Activated T-cell treated with anti-CD3 and anti-CD28 coated beads, Interleukin-2, amount 50 U/mL, for 24 hours (primary cell): ENCODE data around the gene CATSPERE.

ENCODE experiments used
- DNase-seq: peaks from one replicate; pipeline ENCODE4 v3.0.0-alpha.2; 2020
- H3K27ac Mint-ChIP-seq: 2 replicates; pipeline ENCODE4 v1.8.0; 2020; ENCODE audit warnings: mild to moderate bottlenecking, mixed read lengths
- H3K27me3 Mint-ChIP-seq: 2 replicates; pipeline ENCODE4 v1.8.0; 2020; ENCODE audit warnings: mixed read lengths
- H3K36me3 Mint-ChIP-seq: 2 replicates; pipeline ENCODE4 v1.8.0; 2020; ENCODE audit warnings: low read depth, mixed read lengths
- H3K4me1 Mint-ChIP-seq: 2 replicates; pipeline ENCODE4 v1.8.0; 2020; ENCODE audit warnings: low read depth, mixed read lengths
- H3K4me3 Mint-ChIP-seq: 2 replicates; pipeline ENCODE4 v1.8.0; 2020; ENCODE audit warnings: mild to moderate bottlenecking, moderate library complexity, mixed read lengths
- H3K9me3 Mint-ChIP-seq: 2 replicates; pipeline ENCODE4 v1.8.0; 2020; ENCODE audit warnings: mixed read lengths

CATSPERE gene

GRCh38 chr1:244614113-244614836 lies 153.2 kb downstream of the CATSPERE start:
- no peak overlapping the region for H3K4me3 Mint-ChIP-seq
- no peaks in the 10 kb centered on the region for H3K4me1 Mint-ChIP-seq
- H3K27ac Mint-ChIP-seq = no peak overlapping the region
- no peaks in the 10 kb centered on the region for H3K9me3 Mint-ChIP-seq
- no peaks in the 10 kb centered on the region for H3K36me3 Mint-ChIP-seq
- H3K27me3 Mint-ChIP-seq = no peaks in the 10 kb centered on the region
- DNase-seq = no peak

GRCh38 chr1:244614879-244615278 lies 153.8 kb downstream of the CATSPERE start:
- DNase-seq = no peak
- H3K4me3 Mint-ChIP-seq = no peak overlapping the region
- no peaks in the 10 kb centered on the region for H3K27me3 Mint-ChIP-seq
- no peak overlapping the region for H3K27ac Mint-ChIP-seq
- no peaks in the 10 kb centered on the region for H3K9me3 Mint-ChIP-seq
- no peaks in the 10 kb centered on the region for H3K4me1 Mint-ChIP-seq
- H3K36me3 Mint-ChIP-seq = no peaks in the 10 kb centered on the region

DNA sequence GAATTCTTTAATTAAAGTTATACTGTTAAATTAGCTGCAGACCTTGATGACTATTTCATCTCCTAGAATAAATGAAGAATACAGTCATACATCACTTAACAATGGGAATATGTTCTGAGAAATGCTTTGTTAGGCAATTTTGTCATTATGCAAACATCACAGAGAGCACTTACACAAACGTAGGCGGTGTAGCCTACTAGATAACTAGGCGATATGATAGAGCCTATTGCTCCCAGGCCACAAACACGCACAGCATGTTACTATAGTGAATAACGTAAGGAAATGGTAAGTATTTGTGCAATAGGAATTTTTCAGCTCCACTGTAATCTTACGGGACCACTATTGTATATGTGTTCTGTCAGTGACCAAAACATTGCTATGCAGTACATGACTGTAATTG lies 154.2 kb downstream of the CATSPERE start:
- H3K9me3 Mint-ChIP-seq = no peaks in the 10 kb centered on the region
- no peaks in the 10 kb centered on the region for H3K4me1 Mint-ChIP-seq
- H3K27ac Mint-ChIP-seq = no peak overlapping the region
- H3K36me3 Mint-ChIP-seq = no peaks in the 10 kb centered on the region
- no peaks in the 10 kb centered on the region for H3K27me3 Mint-ChIP-seq
- DNase-seq = no peak
- no peak overlapping the region for H3K4me3 Mint-ChIP-seq

DNA sequence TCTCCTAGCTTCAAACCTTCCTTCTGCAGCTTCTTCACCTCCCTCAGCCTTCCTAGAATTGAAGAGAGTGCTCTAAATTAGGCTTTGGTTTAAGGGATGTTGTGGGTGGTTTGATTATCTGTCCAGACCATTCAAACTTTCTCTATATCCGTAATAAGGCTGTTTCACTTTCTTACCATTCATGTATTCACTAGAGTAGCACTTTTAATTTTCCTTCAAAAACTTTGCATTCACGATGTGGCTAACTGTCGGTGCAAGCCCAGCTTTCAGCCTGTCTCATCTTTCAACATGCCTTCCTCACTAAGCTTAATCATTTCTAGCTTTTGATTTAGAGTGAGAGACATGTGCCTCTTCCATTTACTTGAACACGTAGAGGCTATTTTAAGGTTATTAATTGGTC lies 165.6 kb downstream of the CATSPERE start:
- H3K4me3 Mint-ChIP-seq = no peak overlapping the region
- H3K36me3 Mint-ChIP-seq = no peaks in the 10 kb centered on the region
- H3K4me1 Mint-ChIP-seq = no peaks in the 10 kb centered on the region
- H3K27ac Mint-ChIP-seq = no peak overlapping the region
- H3K9me3 Mint-ChIP-seq = no peaks in the 10 kb centered on the region
- no peak for DNase-seq
- H3K27me3 Mint-ChIP-seq = peaks cover 13% of the 10 kb centered on the region

DNA sequence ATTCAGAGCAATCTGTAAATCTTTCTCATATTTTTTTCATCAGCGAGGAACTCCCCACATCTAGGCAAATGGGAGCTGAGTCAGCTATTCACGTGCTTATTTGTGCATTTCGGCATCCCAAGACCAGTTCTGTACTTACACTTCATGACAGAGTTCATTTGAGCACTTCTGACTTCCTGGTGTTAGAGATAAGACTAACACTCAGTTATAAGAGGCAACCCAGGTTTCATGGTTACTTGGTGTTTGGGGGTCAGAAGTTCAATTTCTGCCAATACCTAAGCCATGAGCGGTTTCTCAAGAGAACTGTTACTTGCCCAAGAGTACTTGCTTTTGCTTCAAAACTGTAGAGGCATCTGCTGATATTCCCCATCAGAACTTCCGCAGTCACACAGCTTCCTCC lies 167.7 kb downstream of the CATSPERE start:
- H3K9me3 Mint-ChIP-seq = no peaks in the 10 kb centered on the region
- H3K36me3 Mint-ChIP-seq = no peaks in the 10 kb centered on the region
- H3K4me1 Mint-ChIP-seq = no peaks in the 10 kb centered on the region
- H3K27ac Mint-ChIP-seq = no peak overlapping the region
- DNase-seq = no peak
- H3K4me3 Mint-ChIP-seq = no peak overlapping the region
- H3K27me3 Mint-ChIP-seq = peaks cover 13% of the 10 kb centered on the region

DNA sequence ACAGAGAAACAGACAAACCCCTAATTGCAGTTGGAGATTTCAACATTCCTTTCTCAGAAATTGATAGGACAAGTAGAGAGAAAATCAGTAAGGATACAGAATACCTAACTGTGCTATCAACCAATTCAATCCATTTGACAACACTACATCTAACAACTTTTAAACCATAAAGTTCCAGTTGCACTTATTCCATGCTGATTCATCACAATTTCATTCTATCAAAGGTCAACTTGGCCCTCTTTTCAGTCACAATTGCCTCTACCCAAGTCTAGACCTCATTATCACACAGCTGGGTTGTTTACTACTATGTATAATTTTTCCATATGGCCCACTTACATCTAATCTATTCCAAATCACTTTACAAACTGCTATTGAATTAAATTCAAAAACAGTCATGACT lies 172.1 kb downstream of the CATSPERE start:
- H3K27ac Mint-ChIP-seq = no peak overlapping the region
- H3K4me3 Mint-ChIP-seq = no peak overlapping the region
- no peak for DNase-seq
- H3K27me3 Mint-ChIP-seq = peaks cover 6% of the 10 kb centered on the region
- no peaks in the 10 kb centered on the region for H3K9me3 Mint-ChIP-seq
- no peaks in the 10 kb centered on the region for H3K36me3 Mint-ChIP-seq
- no peaks in the 10 kb centered on the region for H3K4me1 Mint-ChIP-seq

DNA sequence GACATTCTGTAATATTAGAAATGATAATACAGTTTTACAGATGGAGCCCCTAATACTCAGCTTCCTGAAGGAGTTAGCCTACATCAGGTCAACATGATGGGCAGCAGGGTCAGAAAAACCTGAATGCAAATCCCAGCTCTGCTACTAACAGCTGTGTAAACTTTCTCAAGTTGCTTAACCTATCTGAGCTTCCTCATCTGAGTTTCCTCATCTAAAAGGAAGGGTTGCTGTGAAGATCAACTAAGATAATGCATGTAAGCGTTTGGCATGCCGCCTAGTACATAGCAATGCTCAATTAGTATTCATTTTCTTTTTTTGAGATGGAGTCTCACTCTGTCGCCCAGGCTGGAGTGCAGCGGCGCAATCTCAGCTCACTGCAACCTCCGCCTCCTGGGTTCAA lies 173.5 kb downstream of the CATSPERE start:
- H3K27me3 Mint-ChIP-seq = peaks cover 3% of the 10 kb centered on the region

DNA sequence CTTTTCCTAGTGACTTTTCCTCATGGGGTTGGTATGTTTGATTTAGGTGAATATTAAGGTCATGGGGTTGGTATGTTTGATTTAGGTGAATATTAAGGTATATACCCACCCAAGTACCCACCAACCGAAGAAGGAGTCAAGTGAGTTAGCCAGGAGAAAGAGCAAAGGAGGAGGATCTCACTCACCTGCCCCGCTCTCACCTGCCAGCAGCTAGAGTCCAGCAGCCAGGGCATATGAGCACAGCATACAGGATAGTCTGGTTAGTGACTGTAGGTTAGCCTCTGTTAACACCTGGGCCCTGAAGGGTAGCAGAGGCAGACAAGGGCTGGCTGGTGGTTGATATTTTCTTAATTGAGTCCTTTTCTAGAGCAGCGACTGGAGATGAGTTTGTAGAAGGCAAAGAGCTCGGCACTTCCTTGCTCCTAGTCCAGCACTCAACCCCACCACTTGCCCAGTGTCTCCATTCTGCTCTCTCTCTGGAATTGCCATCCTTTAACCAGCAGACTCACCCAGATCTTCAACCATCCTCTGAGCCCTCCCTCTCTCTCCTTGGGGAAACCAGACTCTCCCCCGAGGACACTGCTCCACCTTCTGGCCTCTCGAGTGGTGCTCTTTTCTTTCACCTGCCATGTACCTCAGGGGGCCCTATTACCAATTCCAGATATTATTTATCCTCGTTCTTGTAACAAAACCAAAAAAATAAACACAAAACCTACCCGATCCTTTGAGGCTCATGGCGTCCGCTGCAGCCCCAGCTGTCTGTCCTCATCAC lies 175.6 kb downstream of the CATSPERE start:
- H3K27me3 Mint-ChIP-seq = peaks cover 3% of the 10 kb centered on the region
- H3K9me3 Mint-ChIP-seq = no peaks in the 10 kb centered on the region
- no peak overlapping the region for H3K4me3 Mint-ChIP-seq
- H3K36me3 Mint-ChIP-seq = no peaks in the 10 kb centered on the region
- H3K4me1 Mint-ChIP-seq = no peaks in the 10 kb centered on the region
- no peak overlapping the region for H3K27ac Mint-ChIP-seq
- no peak for DNase-seq

More for the DNA sequence above, 173.5 kb downstream of the CATSPERE start:
- H3K36me3 Mint-ChIP-seq = no peaks in the 10 kb centered on the region
- DNase-seq = no peak
- H3K4me3 Mint-ChIP-seq = no peak overlapping the region
- no peaks in the 10 kb centered on the region for H3K9me3 Mint-ChIP-seq
- no peaks in the 10 kb centered on the region for H3K4me1 Mint-ChIP-seq
- H3K27ac Mint-ChIP-seq = no peak overlapping the region

- Mint-ChIP-seq H3K4me3 (no peak overlapping the region), H3K27ac (no peak overlapping the region), H3K27me3 (peaks cover 18% of the 10 kb centered on the region), H3K36me3 (no peaks in the 10 kb centered on the region), H3K4me1 (no peaks in the 10 kb centered on the region), H3K9me3 (no peaks in the 10 kb centered on the region)
- DNase-seq = no peak
Measured at GRCh38 chr1:244639561-244639960, 178.5 kb downstream of the CATSPERE start.

DNA sequence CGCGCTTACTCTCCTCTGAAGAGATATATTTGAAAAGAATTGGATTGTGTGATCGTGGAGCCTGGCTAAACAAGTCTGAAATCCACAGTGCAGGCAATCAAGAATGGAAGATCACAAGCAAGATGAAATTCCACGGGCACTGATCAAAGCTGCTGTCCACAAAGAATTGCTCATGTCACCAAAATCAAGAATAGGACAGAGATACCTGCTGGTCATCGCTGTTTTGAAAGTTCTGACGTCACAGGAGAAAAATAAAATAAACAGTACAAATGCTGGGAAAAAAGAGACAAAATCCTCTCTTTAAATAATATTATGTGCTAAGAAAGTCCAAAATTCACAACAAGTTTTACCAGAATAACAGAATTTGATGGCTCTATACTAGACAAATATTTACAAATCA lies 179.8 kb downstream of the CATSPERE start:
- H3K36me3 Mint-ChIP-seq = no peaks in the 10 kb centered on the region
- H3K27me3 Mint-ChIP-seq = peaks cover 18% of the 10 kb centered on the region

GRCh38 chr1:244642526-244642925 lies 181.5 kb downstream of the CATSPERE start:
- no peak overlapping the region for H3K4me3 Mint-ChIP-seq
- DNase-seq = no peak
- peaks cover 18% of the 10 kb centered on the region for H3K27me3 Mint-ChIP-seq
- H3K36me3 Mint-ChIP-seq = no peaks in the 10 kb centered on the region
- no peaks in the 10 kb centered on the region for H3K4me1 Mint-ChIP-seq
- H3K27ac Mint-ChIP-seq = no peak overlapping the region
- no peaks in the 10 kb centered on the region for H3K9me3 Mint-ChIP-seq

More for the DNA sequence above, 179.8 kb downstream of the CATSPERE start:
- Mint-ChIP-seq H3K9me3 (no peaks in the 10 kb centered on the region), H3K4me1 (no peaks in the 10 kb centered on the region), H3K4me3 (no peak overlapping the region), H3K27ac (no peak overlapping the region)
- no peak for DNase-seq

DNA sequence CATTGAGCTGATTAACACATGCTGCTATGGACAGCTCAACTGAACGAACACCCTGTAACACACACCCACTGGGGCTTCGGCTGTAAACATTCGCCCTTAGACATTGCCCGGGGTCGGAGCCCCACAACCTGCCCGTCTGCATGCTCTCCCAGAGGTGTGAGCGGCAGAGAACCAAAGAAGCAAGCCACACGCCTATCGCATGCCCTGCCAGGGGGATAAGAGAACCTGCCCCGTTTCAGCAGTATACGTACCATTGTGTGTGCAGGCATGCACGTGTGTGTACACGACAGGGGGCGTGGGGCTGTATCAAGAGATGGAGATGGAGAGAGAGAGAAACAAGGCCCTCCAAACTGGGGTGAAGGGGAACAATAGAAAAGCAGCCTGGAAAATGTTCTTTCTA lies 181.9 kb downstream of the CATSPERE start:
- no peak for DNase-seq
- Mint-ChIP-seq H3K9me3 (no peaks in the 10 kb centered on the region), H3K27me3 (peaks cover 18% of the 10 kb centered on the region), H3K27ac (no peak overlapping the region), H3K4me3 (no peak overlapping the region), H3K4me1 (no peaks in the 10 kb centered on the region), H3K36me3 (no peaks in the 10 kb centered on the region)

DNA sequence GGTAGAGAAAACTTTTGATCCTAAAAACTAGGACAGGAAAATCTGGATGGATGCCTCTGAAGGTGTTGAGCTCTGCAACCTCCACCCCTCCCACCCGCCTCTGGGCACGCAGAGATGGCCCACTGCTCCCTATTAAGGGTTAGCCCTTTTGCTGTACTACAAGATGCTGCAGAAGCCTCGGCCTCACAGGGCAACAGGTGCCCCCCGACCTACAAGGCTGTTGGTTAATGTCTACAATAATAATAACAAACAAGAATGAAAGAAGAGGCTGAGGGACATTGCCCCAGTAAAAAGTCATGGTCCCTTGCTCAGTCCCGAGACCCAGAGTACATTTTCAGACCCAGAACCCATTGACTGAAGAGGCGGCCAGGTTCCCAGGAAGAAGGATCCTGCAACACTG lies 184.3 kb downstream of the CATSPERE start:
- no peak for DNase-seq
- no peak overlapping the region for H3K27ac Mint-ChIP-seq
- no peak overlapping the region for H3K4me3 Mint-ChIP-seq
- H3K27me3 Mint-ChIP-seq = peaks cover 18% of the 10 kb centered on the region
- H3K9me3 Mint-ChIP-seq = no peaks in the 10 kb centered on the region
- H3K4me1 Mint-ChIP-seq = no peaks in the 10 kb centered on the region
- H3K36me3 Mint-ChIP-seq = no peaks in the 10 kb centered on the region

DNA sequence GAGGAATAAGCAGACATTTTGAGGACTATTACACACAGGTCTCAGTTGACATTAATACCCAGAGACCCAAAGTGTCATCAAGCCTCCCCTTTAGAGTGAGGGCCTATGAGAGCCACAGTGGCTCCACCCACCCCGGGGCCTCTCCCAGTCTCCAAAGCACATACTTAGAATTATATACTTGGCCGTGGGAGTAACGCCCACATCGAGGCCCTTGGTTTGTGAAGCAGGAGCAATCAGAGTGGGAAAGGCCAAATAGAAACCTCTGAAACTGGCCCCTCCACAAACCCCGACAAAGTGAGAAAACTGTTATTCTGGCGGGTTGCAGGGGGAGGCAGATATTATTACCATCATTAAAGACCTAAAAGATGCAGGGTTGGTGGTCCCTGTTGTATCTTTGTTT lies 184.8 kb downstream of the CATSPERE start:
- Mint-ChIP-seq H3K36me3 (no peaks in the 10 kb centered on the region), H3K4me1 (no peaks in the 10 kb centered on the region), H3K27ac (no peak overlapping the region), H3K4me3 (no peak overlapping the region), H3K27me3 (peaks cover 15% of the 10 kb centered on the region), H3K9me3 (no peaks in the 10 kb centered on the region)
- no peak for DNase-seq

DNA sequence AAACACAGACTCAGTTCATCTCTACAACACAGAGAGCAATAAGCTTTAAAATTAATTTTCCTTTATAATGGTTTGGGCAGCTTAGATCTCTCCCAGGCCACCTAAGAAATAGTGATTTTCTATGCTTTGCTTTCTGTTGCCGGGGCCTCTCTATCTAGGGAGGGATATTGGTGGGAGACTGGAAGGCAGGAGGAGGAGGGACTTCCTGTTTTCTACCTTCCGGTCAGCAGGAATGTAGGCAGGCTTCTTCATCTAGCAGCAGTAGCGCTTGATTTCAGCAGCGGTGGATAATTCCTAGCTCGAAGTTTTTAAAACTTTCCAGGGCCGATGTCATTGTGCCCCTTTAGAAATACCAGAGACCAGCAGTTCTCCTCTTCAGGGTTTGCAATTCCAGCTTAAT lies 186.7 kb downstream of the CATSPERE start:
- Mint-ChIP-seq H3K27ac (no peak overlapping the region), H3K27me3 (peaks cover 7% of the 10 kb centered on the region), H3K4me1 (peaks cover 10% of the 10 kb centered on the region), H3K36me3 (no peaks in the 10 kb centered on the region), H3K4me3 (no peak overlapping the region), H3K9me3 (no peaks in the 10 kb centered on the region)
- no peak for DNase-seq
